H7 (cell line): ENCODE data around the gene DHRS9. TPM values are rescaled to one million over a fixed set of nuclear protein-coding genes. Genes with fewer than 3 reads are reported as not detected.
"Not testable (repeated sequence)": the region's sequence is repeated elsewhere in the genome, so short reads cannot be mapped to it uniquely, and the experiment has no call there.

Experiments used
- DNase-seq: peaks from one replicate; pipeline ENCODE4 v3.0.0; 2012
- H3K27me3 ChIP-seq: 2 replicates; pipeline ENCODE4 v1.6.0; 2011; ENCODE audit warnings: mild to moderate bottlenecking, low read length; ENCODE audit not compliant: control insufficient read depth, insufficient read depth
- H3K36me3 ChIP-seq: replicated peaks from 2 replicates; pipeline ENCODE4 v1.5.1; 2011; ENCODE audit warnings: low read length; ENCODE audit not compliant: control insufficient read depth, insufficient read depth
- H3K4me3 ChIP-seq: 2 replicates; pipeline ENCODE4 v1.5.1; 2011; ENCODE audit warnings: low read depth, mild to moderate bottlenecking, control low read depth, low read length, moderate library complexity; ENCODE audit not compliant: insufficient read depth
- total RNA-seq: library from RNA; depleted of rRNA; stranded (reverse); fragments of >200 nt; shearing (Covaris generic); gene quantifications from 2 replicates; pipeline ENCODE4 v1.2.3, GENCODE V29; 2014

Gene DHRS9
- total RNA-seq, 1 experiment from 2014 or later: not detected

GRCh38 chr2:169119851-169120250, 50.5 kb downstream of the DHRS9 start:
- Histone ChIP-seq H3K27me3 (no peaks in the 10 kb centered on the region), H3K4me3 (no peak overlapping the region), H3K36me3 (no peaks in the 10 kb centered on the region)
- no peak for DNase-seq

DNA sequence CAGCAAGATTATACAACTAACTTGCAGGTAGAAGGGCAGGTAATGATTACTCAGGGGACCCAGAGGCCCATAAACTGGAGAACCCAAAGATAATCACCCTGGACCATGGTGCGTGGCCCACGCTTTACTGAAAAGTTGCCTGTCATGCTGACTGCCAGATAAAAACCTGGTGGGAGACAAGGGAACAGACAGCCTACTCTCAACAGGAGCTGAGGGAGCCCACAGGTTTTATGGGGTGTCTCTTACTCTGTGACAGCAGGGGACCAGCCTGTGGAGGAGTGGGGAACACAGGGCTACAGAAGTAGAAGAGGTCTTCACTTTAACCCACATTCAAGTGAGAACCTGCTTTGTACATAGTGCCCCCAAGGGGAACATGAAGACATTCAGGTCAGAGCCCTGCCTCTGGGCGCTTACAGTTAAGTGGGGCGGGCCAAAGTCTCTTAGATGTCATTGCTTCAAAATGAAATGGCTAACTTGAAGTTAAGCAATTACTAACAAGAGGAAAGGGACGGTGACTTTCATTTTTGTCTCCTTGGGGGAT, 60.4 kb downstream of the DHRS9 start:
- no peak for DNase-seq
- H3K4me3 ChIP-seq: no peak overlapping the region
- no peaks in the 10 kb centered on the region for H3K27me3 ChIP-seq
- H3K36me3 ChIP-seq: no peaks in the 10 kb centered on the region

DNA sequence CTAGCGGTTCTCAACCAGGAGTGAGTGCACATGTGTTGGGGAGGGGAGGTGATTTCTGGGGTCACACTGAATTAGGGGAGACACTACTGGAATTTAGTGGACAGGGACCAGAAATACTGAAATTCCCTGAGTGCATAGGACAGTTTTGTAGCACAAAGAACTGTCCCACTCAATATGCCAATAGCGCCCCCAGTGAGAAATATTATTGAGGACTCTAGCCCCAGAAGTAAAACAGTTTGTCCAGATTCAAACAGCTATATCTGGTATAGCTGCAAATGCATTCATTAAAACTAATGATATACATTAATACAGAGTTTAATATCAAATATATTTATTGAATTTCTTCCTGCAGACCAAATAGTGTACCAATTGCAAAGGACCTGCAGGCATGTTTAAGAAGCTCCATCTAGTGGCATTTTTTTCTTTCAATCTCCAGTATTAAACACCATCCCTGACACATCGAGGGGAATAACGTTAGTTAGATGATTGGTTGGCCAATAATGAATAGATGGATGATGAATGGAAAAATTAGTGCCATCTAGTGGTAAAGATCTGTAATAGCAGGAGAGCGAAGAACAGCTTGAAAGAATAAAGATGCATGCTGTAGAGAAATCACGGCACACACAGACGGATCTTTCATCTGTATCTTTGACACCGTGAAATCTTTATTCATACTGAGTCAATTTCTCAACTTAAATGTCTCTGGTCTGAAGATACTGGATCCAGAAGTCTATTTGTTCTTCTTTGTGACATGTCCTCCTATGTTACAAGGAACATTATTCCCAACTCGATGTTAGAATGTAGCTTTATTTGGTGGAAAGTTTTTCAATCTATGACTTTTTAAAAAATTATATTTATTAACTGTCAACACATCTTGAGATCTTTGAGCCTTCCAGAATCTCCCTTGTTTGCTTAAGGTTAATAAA, 62.5 kb downstream of the DHRS9 start:
- H3K4me3 ChIP-seq: no peak overlapping the region
- no peaks in the 10 kb centered on the region for H3K27me3 ChIP-seq
- no peaks in the 10 kb centered on the region for H3K36me3 ChIP-seq
- peak; percentile 33 for DNase-seq

DNA sequence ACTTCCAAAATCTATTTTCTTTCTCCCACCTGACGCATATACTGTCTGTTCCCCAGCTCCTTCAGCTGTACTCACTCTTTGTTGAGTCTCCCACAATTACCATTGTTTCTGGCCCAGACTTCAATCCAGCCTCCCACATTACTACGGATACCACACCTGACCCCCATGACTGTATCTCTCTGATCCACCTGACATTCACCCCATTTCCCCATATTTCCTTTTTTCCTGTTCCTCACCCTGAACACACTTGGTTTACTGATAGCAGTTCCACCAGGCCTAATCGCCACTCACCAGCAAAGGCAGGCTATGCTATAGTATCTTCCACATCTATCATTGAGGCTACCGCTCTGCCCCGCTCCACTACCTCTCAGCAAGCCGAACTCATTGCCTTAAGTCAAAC, 64.9 kb downstream of the DHRS9 start:
- H3K4me3 ChIP-seq, H3K27me3 ChIP-seq, H3K36me3 ChIP-seq, DNase-seq: not testable (repeated sequence)

GRCh38 chr2:169136428-169136827, 67.1 kb downstream of the DHRS9 start:
- H3K36me3 ChIP-seq, H3K27me3 ChIP-seq, DNase-seq, H3K4me3 ChIP-seq: not testable (repeated sequence)

- Histone ChIP-seq H3K4me3 (no peak overlapping the region), H3K27me3 (no peaks in the 10 kb centered on the region), H3K36me3 (no peaks in the 10 kb centered on the region)
- no peak for DNase-seq
These were observed 67.6 kb downstream of the DHRS9 start for GRCh38 chr2:169136885-169137534.

DNA sequence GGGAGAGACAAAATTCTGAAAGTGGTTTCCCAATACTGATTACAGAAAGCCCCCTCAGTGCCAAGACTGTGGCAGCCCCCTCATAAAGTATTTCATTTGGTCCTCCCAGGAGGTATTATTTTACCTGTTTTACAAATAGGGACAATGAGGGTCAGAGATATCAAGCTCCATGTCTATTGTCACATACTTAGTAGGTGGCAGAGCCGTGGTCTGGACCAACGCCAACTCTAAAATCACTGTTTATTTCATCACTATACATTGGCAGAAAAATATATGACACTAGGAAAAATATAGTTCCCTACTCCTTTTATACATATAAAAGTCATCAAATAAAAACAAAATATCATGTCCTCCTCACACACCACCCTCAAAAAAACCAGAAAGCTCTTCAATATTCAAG, 68.6 kb downstream of the DHRS9 start:
- H3K27me3 ChIP-seq: no peaks in the 10 kb centered on the region
- DNase-seq: no peak
- no peaks in the 10 kb centered on the region for H3K36me3 ChIP-seq
- H3K4me3 ChIP-seq: no peak overlapping the region

DNA sequence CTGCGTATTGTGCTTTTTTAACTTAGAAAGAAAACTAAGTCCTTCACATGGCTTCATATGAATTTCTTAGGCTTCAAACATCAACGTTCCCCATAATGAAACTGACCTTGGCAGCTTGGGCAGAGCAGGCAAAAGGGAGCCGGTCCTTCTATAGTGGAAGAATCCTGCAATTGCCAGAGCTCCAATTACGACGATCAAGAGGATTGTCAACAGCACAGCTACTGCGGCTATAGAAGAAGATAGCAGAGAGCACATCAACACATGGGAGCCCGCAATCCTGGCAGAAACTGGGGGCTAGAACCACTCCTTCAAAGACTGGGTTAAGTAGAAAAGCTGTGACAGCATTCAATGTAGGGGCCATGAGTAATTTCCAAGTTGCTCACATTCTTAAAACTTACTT, 69.8 kb downstream of the DHRS9 start:
- Histone ChIP-seq H3K36me3 (no peaks in the 10 kb centered on the region), H3K4me3 (no peak overlapping the region), H3K27me3 (no peaks in the 10 kb centered on the region)
- no peak for DNase-seq

GRCh38 chr2:169139993-169140767, 70.8 kb downstream of the DHRS9 start:
- no peaks in the 10 kb centered on the region for H3K36me3 ChIP-seq
- no peak for DNase-seq
- H3K4me3 ChIP-seq: no peak overlapping the region
- no peaks in the 10 kb centered on the region for H3K27me3 ChIP-seq

DNA sequence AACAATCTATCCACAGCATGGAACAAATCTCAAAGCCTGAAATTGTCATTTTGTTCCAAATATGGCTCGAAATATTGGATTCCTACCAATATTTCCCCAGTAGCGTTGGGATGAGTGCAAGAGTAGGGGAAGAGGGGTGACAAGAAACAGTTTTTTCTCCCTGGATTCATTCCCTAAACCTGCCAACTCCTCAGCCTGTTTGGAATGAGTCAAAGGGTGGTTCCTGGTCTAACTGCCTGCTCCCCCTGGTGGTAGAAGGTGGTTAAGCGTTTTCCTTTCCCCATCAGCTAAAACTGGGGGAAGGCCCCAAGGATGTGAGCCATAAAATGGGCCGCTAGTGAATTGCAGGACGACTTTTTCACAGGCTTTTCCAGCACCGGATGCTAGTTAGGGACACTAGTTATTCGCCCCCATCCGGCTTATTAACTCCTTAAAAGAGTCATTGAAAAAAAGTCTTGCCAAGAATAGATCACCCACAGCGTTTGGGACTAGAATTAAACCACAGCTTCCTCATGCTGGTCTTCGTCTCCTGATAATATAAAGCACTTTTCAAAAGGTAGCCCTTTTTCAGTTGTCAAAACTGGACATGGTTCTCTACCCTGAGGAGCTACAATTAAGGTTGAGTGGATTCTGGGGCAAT, 72.5 kb downstream of the DHRS9 start:
- Histone ChIP-seq H3K4me3 (no peak overlapping the region), H3K27me3 (no peaks in the 10 kb centered on the region), H3K36me3 (no peaks in the 10 kb centered on the region)
- peak; percentile 48 for DNase-seq

DNA sequence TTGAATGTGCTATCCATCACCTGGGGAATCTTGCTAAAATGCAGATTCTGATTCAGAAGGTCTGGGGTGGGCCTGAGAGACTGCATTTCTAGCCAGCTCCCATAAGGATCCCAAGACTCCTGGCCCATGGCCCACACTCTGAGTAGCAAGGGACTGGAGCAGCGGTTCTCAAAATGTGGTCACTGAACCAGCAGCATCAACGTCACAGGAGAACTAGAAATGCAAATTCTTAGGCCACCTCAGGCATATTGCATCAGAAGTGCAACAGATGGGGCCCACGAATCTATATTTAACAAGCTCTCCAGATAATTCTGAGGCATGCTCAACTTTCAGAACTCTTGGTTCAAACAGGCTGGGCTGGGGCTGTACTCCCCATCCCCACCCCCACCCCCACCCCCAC, 74.6 kb downstream of the DHRS9 start:
- DNase-seq: no peak
- Histone ChIP-seq H3K4me3 (no peak overlapping the region), H3K27me3 (no peaks in the 10 kb centered on the region), H3K36me3 (no peaks in the 10 kb centered on the region)
